Stimulated activated effector memory CD8-positive, alpha-beta T cell treated with anti-CD3 and anti-CD28 coated beads, Interleukin-12 subunit alpha, Interleukin-12 subunit beta, amount 100 ng/mL, for 72 hours (primary cell): ENCODE results near the gene MAP3K9.

Source experiments
- ATAC-seq: fragments of 150-1000 bp; cut with Tn5 transposase; 2 replicates; pipeline ENCODE4 v1.10.0; 2021
- DNase-seq, 2 donors: peaks; one replicate each; pipeline ENCODE4 v3.0.0; 2021 to 2022; ENCODE audit warnings: low spot score in 2 of 2
- H3K27ac Mint-ChIP-seq: one replicate; pipeline ENCODE4 v1.8.0; 2022; ENCODE audit warnings: mild to moderate bottlenecking, mixed read lengths
- H3K36me3 Mint-ChIP-seq: one replicate; pipeline ENCODE4 v1.8.0; 2022; ENCODE audit warnings: mild to moderate bottlenecking, mixed read lengths
- H3K4me1 Mint-ChIP-seq: one replicate; pipeline ENCODE4 v1.8.0; 2022; ENCODE audit warnings: mixed read lengths
- H3K4me3 Mint-ChIP-seq: one replicate; pipeline ENCODE4 v1.8.0; 2022; ENCODE audit warnings: mild to moderate bottlenecking, mixed read lengths
- H3K9me3 Mint-ChIP-seq: one replicate; pipeline ENCODE4 v1.8.0; 2022; ENCODE audit warnings: mixed read lengths

MAP3K9 gene

DNA sequence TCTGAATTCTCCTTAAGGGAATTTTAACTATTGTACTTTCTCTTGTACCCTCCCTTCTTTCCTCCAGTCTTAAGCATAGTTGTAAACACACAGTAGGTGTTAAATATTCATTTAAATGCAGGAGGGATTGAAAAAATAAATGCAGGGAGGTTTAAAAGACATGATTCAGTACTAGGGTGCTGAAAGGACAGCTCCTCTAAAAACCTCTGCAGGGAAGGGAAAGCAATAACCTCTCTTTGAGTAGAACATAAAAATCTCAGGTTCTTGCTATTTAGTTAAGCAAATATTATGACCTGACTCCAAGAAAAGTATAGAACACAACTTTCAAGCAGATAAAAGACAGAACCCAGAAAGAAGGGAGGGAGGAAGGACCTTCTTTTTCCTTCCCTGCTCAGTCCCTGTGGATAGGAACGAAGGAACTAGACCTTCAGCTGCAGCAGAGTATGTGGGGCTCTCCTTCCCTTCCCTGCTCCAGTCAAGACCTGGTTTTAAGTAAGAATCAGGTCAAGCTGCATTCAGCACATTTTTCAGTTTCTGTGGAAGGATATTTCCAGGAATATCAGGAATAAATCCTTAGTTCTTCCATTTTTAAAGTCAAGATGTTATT, 4.7 kb downstream of the MAP3K9 start:
- Mint-ChIP-seq H3K36me3 (peaks cover 14% of the 10 kb centered on the region), H3K27ac (no peak overlapping the region), H3K4me3 (no peak overlapping the region), H3K4me1 (peaks cover 17% of the 10 kb centered on the region), H3K9me3 (no peaks in the 10 kb centered on the region)
- DNase-seq (no peak), ATAC-seq (no peak)

GRCh38 chr14:70803321-70804310, 5.7 kb downstream of the MAP3K9 start:
- Mint-ChIP-seq H3K4me3 (no peak overlapping the region), H3K36me3 (peaks cover 11% of the 10 kb centered on the region), H3K9me3 (no peaks in the 10 kb centered on the region), H3K4me1 (peaks cover 17% of the 10 kb centered on the region), H3K27ac (no peak overlapping the region)
- no peak for DNase-seq
- no peak for ATAC-seq

DNA sequence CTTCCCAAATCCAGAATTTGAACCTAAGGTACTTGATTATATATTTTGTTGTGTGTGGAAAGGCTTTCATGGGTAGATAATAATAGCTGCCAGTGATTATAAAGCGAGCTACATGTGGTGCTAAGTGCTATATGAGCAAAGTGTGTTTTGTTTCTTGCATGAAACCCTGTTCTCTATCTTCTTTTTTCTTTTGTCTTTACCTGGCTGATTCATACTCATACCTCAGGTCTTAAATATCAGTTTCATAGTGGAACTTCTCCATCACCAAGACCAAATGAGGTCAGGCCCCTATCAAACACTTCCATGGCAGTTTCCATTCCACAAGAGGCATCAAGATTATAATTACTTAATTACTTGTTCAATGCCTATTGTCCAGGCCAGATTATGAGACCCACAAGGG, 6.9 kb downstream of the MAP3K9 start:
- Mint-ChIP-seq H3K36me3 (peaks cover 11% of the 10 kb centered on the region), H3K4me3 (no peak overlapping the region), H3K9me3 (no peaks in the 10 kb centered on the region), H3K27ac (no peak overlapping the region), H3K4me1 (peaks cover 10% of the 10 kb centered on the region)
- ATAC-seq: no peak
- no peak for DNase-seq

DNA sequence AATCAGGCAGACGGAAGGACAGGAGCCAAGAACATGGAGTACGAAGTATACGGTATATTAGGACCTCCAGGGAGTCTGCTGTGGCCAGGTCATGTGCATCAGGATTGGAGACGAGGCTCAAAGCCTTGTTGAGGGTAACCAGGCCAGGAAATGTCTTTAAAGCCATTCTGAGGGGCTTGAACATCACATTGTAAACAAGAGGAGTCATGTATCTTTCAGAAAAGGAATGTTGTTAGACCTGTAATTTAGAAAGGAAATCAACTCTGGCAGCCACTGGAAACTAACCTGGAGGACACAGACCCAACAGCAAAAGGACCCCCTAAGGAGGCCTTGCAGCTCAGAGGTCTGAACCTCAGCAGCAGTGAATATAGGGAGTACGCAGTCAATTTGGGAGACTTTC, 7.5 kb downstream of the MAP3K9 start:
- Mint-ChIP-seq H3K27ac (no peak overlapping the region), H3K4me3 (no peak overlapping the region), H3K4me1 (peaks cover 8% of the 10 kb centered on the region), H3K36me3 (peaks cover 11% of the 10 kb centered on the region), H3K9me3 (no peaks in the 10 kb centered on the region)
- ATAC-seq (no peak), DNase-seq (no peak)

GRCh38 chr14:70796551-70796950, 12.8 kb downstream of the MAP3K9 start:
- Mint-ChIP-seq H3K36me3 (peaks cover 11% of the 10 kb centered on the region), H3K4me3 (no peak overlapping the region)
- no peak for ATAC-seq

GRCh38 chr14:70794294-70794693, 15.0 kb downstream of the MAP3K9 start:
- no peak for ATAC-seq
- DNase-seq: no peak
- H3K27ac Mint-ChIP-seq: no peak overlapping the region
- H3K4me3 Mint-ChIP-seq: no peak overlapping the region
- no peaks in the 10 kb centered on the region for H3K36me3 Mint-ChIP-seq
- no peaks in the 10 kb centered on the region for H3K4me1 Mint-ChIP-seq
- H3K9me3 Mint-ChIP-seq: no peaks in the 10 kb centered on the region

More at GRCh38 chr14:70796551-70796950, 12.8 kb downstream of the MAP3K9 start:
- peaks cover 3% of the 10 kb centered on the region for H3K4me1 Mint-ChIP-seq
- H3K9me3 Mint-ChIP-seq: no peaks in the 10 kb centered on the region
- DNase-seq: no peak
- no peak overlapping the region for H3K27ac Mint-ChIP-seq

GRCh38 chr14:70793637-70794036, 15.7 kb downstream of the MAP3K9 start:
- ATAC-seq (no peak), DNase-seq (no peak)
- Mint-ChIP-seq H3K4me3 (no peak overlapping the region), H3K27ac (no peak overlapping the region), H3K4me1 (no peaks in the 10 kb centered on the region), H3K9me3 (no peaks in the 10 kb centered on the region), H3K36me3 (no peaks in the 10 kb centered on the region)

GRCh38 chr14:70792939-70793338, 16.4 kb downstream of the MAP3K9 start:
- Mint-ChIP-seq H3K4me3 (no peak overlapping the region), H3K4me1 (no peaks in the 10 kb centered on the region), H3K27ac (peak overlapping the region; percentile 51), H3K9me3 (no peaks in the 10 kb centered on the region), H3K36me3 (no peaks in the 10 kb centered on the region)
- ATAC-seq: no peak
- no peak for DNase-seq

GRCh38 chr14:70791971-70792370, 17.3 kb downstream of the MAP3K9 start:
- DNase-seq (no peak), ATAC-seq (no peak)
- Mint-ChIP-seq H3K27ac (no peak overlapping the region), H3K9me3 (no peaks in the 10 kb centered on the region), H3K36me3 (no peaks in the 10 kb centered on the region), H3K4me1 (no peaks in the 10 kb centered on the region), H3K4me3 (no peak overlapping the region)

DNA sequence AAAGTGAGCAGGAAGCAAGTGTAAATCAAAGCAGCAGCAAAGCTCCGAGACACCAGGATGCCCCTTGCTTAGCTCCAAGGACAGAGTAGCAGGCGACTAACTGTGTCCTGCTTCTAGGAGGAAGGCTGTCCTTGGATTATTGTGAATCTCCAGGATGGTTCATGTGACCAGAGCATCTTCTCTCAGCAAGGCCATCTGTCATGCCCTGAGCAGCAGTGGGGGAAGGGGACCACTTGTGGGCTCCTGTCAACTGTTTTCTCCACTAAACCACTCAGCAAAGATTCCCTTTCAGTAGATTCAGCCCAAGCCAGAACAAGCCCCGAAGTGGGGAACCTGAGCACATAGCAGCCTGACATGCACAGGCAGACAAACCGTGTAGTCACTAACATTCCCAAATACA, 19.4 kb downstream of the MAP3K9 start:
- H3K4me1 Mint-ChIP-seq: no peaks in the 10 kb centered on the region
- H3K36me3 Mint-ChIP-seq: peaks cover 4% of the 10 kb centered on the region
- DNase-seq (no peak), ATAC-seq (no peak)
- H3K9me3 Mint-ChIP-seq: no peaks in the 10 kb centered on the region
- H3K27ac Mint-ChIP-seq: no peak overlapping the region
- no peak overlapping the region for H3K4me3 Mint-ChIP-seq

DNA sequence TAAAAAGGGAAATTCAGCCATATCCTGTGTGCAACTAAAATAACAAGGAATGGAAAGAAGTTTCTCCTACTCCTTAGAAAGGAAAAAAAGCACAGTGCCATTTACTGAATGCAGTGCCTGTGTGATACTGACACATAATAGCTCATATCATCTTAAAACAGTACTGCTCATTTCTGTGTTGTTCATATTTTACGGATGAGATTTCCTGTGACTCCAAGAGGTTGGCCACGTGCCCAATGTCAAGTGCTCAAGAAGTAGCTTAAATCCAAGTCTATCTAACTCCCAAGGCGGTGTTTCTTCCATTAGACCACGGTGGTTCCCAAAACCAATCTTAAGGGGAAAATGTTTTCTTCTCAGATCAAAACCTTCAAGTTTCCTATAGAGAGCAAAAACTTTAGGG, 20.0 kb downstream of the MAP3K9 start:
- no peaks in the 10 kb centered on the region for H3K9me3 Mint-ChIP-seq
- DNase-seq (no peak), ATAC-seq (no peak)

DNA sequence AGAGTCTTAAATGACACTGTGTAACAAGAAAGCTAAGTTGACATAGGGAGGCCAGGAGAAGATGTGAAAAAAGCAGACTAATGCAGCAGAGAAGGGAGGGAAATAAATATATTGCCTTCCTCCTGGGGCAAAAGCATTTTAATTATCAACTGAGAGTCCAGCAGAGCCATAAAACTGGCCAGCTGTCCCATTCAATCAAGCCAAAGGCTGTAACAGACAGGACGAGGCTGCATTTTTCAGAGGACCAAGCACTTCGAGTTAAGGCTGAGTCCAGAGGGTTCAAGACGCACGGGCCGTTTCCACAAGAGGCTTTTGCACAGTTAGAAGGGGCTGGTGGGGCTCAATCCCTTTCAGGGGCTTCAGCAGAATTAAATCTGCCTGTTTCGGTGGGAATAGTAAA, 20.4 kb downstream of the MAP3K9 start:
- H3K27ac Mint-ChIP-seq: no peak overlapping the region
- DNase-seq (no peak), ATAC-seq (no peak)
- peaks cover 4% of the 10 kb centered on the region for H3K36me3 Mint-ChIP-seq
- no peak overlapping the region for H3K4me3 Mint-ChIP-seq
- H3K9me3 Mint-ChIP-seq: no peaks in the 10 kb centered on the region
- no peaks in the 10 kb centered on the region for H3K4me1 Mint-ChIP-seq

More for the DNA sequence above, 20.0 kb downstream of the MAP3K9 start:
- H3K36me3 Mint-ChIP-seq: peaks cover 4% of the 10 kb centered on the region
- H3K4me3 Mint-ChIP-seq: no peak overlapping the region
- H3K27ac Mint-ChIP-seq: no peak overlapping the region
- no peaks in the 10 kb centered on the region for H3K4me1 Mint-ChIP-seq

GRCh38 chr14:70785556-70785955, 23.8 kb downstream of the MAP3K9 start:
- DNase-seq (no peak), ATAC-seq (no peak)
- Mint-ChIP-seq H3K4me3 (no peak overlapping the region), H3K36me3 (peaks cover 4% of the 10 kb centered on the region), H3K27ac (no peak overlapping the region), H3K4me1 (peaks cover 13% of the 10 kb centered on the region), H3K9me3 (no peaks in the 10 kb centered on the region)

GRCh38 chr14:70784886-70785285, 24.4 kb downstream of the MAP3K9 start:
- Mint-ChIP-seq H3K4me1 (peaks cover 13% of the 10 kb centered on the region), H3K9me3 (no peaks in the 10 kb centered on the region), H3K36me3 (peaks cover 4% of the 10 kb centered on the region), H3K27ac (no peak overlapping the region), H3K4me3 (no peak overlapping the region)
- DNase-seq: no peak
- ATAC-seq: no peak

GRCh38 chr14:70782361-70782760, 27.0 kb downstream of the MAP3K9 start:
- Mint-ChIP-seq H3K4me3 (no peak overlapping the region), H3K4me1 (peaks cover 13% of the 10 kb centered on the region), H3K9me3 (no peaks in the 10 kb centered on the region), H3K27ac (no peak overlapping the region), H3K36me3 (peaks cover 4% of the 10 kb centered on the region)
- ATAC-seq (peak; percentile 58), DNase-seq (no peak)
